ENCODE data around the gene MROH2A.

MROH2A gene

DNA sequence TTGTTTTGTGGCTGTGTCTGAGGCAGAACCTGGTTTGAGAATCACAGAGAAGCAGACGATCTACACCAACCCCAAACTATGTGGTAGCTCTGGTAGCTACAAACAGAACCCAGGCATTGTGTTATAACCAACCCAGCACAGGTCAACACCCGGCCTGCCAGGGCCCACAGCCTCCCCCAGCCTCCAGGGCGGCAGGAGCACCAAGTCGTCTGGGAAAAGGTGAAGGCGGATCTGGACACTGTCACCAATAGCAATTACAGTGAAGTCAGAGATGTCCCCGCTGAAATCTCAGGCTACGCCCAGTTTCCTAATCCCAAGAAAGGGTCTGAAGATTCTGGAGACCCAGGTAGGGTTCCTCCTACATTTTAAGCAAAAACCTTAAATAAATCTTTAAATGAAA lies 72.6 kb downstream of the MROH2A start:
- no peaks in the 10 kb centered on the region for H3K27me3 ChIP-seq (ENCODE audit: insufficient read depth, low read length)
- H3K36me3 ChIP-seq (ENCODE audit: control insufficient read depth in 1 of 2, insufficient read depth in 2 of 2, low read length in 2 of 2), result peaks cover 44 to 45% of the 10 kb centered on the region in 2 experiments
- no peak for DNase-seq
- no peak overlapping the region for H3K4ac ChIP-seq (ENCODE audit: low read depth, low read length)
- no peak overlapping the region for H3K4me3 ChIP-seq (ENCODE audit: low read depth, low read length)
- H3K9ac ChIP-seq (ENCODE audit: low read length), result no peak overlapping the region
- no peak overlapping the region for H4K91ac ChIP-seq (ENCODE audit: low read depth, low read length)
- H4K8ac ChIP-seq (ENCODE audit: low read depth, low read length), result no peak overlapping the region
- no peaks in the 10 kb centered on the region for H3K9me3 ChIP-seq (ENCODE audit: insufficient read depth, low read depth, low read length)
- no peak overlapping the region for H3K18ac ChIP-seq (ENCODE audit: low read length)
- peaks cover 10% of the 10 kb centered on the region for H3K79me2 ChIP-seq (ENCODE audit: control insufficient read depth, insufficient read depth, low read length, poor library complexity)
- H2BK5ac ChIP-seq (ENCODE audit: low read depth, low read length, poor library complexity), result no peak overlapping the region
- H3K4me1 ChIP-seq (ENCODE audit: control insufficient read depth in 1 of 2, insufficient read depth in 2 of 2, low read length in 2 of 2), result peaks cover 2 to 3% of the 10 kb centered on the region in 2 experiments
- H2BK120ac ChIP-seq (ENCODE audit: insufficient read depth, low read length, poor library complexity), result no peak overlapping the region
- H3K27ac ChIP-seq (ENCODE audit: low read depth, low read length), result no peak overlapping the region
- no peak overlapping the region for H3K14ac ChIP-seq (ENCODE audit: low read length)
- H2BK12ac ChIP-seq (ENCODE audit: low read length), result no peak overlapping the region
- WGBS (ENCODE audit: extremely low coverage, insufficient coverage, insufficient read length), result no CpG with 5 or more reads among the region's 7 CpGs
- no peak overlapping the region for H3K4me2 ChIP-seq (ENCODE audit: low read length)
- no peak overlapping the region for H4K12ac ChIP-seq (ENCODE audit: low read depth, low read length)
- H3K79me1 ChIP-seq (ENCODE audit: low read length), result peaks cover 8% of the 10 kb centered on the region
- no peak overlapping the region for H2AFZ ChIP-seq (ENCODE audit: insufficient read depth, low read length, poor library complexity)
- no peak overlapping the region for H2AK5ac ChIP-seq (ENCODE audit: low read length)
- H3K23ac ChIP-seq (ENCODE audit: low read length), result no peak overlapping the region

DNA sequence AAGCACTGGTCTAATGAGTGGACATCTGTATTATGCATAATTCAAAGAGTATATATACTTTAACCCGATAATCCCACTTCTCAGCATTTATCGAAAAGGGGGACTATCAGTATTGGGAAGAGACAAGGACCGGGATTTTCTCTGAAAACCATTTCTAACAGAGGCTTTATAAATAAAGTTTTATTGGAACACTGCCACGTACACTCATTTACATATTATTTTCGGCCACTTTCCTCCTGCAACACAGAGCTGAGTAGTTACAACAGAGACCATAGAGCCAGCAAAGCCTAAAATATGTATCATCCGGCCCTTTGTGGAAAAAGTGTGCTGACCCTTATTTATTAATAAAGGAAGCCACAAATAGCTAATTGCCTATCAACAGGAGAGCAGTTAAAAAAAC lies 73.0 kb downstream of the MROH2A start:
- WGBS (ENCODE audit: extremely low coverage, insufficient coverage, insufficient read length), result no CpG with 5 or more reads among the region's 6 CpGs
- no peak overlapping the region for H4K12ac ChIP-seq (ENCODE audit: low read depth, low read length)
- H3K4me2 ChIP-seq (ENCODE audit: low read length), result no peak overlapping the region
- no peak overlapping the region for H2BK120ac ChIP-seq (ENCODE audit: insufficient read depth, low read length, poor library complexity)
- H3K9me3 ChIP-seq (ENCODE audit: insufficient read depth, low read depth, low read length), result no peaks in the 10 kb centered on the region
- H2AFZ ChIP-seq (ENCODE audit: insufficient read depth, low read length, poor library complexity), result no peak overlapping the region
- no peak overlapping the region for H4K91ac ChIP-seq (ENCODE audit: low read depth, low read length)
- no peak overlapping the region for H4K8ac ChIP-seq (ENCODE audit: low read depth, low read length)
- no peak overlapping the region for H3K18ac ChIP-seq (ENCODE audit: low read length)
- DNase-seq, result no peak
- H3K36me3 ChIP-seq (ENCODE audit: control insufficient read depth in 1 of 2, insufficient read depth in 2 of 2, low read length in 2 of 2), result peaks cover 43 to 45% of the 10 kb centered on the region in 2 experiments
- H3K4me1 ChIP-seq (ENCODE audit: control insufficient read depth in 1 of 2, insufficient read depth in 2 of 2, low read length in 2 of 2), result peaks cover 2 to 3% of the 10 kb centered on the region in 2 experiments
- H3K14ac ChIP-seq (ENCODE audit: low read length), result no peak overlapping the region
- H3K23ac ChIP-seq (ENCODE audit: low read length), result no peak overlapping the region
- no peak overlapping the region for H2BK12ac ChIP-seq (ENCODE audit: low read length)
- H3K9ac ChIP-seq (ENCODE audit: low read length), result no peak overlapping the region
- no peaks in the 10 kb centered on the region for H3K27me3 ChIP-seq (ENCODE audit: insufficient read depth, low read length)
- H2BK5ac ChIP-seq (ENCODE audit: low read depth, low read length, poor library complexity), result no peak overlapping the region
- H3K79me2 ChIP-seq (ENCODE audit: control insufficient read depth, insufficient read depth, low read length, poor library complexity), result peaks cover 10% of the 10 kb centered on the region
- H3K79me1 ChIP-seq (ENCODE audit: low read length), result peaks cover 8% of the 10 kb centered on the region
- no peak overlapping the region for H3K4me3 ChIP-seq (ENCODE audit: low read depth, low read length)
- H3K4ac ChIP-seq (ENCODE audit: low read depth, low read length), result no peak overlapping the region
- no peak overlapping the region for H3K27ac ChIP-seq (ENCODE audit: low read depth, low read length)
- no peak overlapping the region for H2AK5ac ChIP-seq (ENCODE audit: low read length)

DNA sequence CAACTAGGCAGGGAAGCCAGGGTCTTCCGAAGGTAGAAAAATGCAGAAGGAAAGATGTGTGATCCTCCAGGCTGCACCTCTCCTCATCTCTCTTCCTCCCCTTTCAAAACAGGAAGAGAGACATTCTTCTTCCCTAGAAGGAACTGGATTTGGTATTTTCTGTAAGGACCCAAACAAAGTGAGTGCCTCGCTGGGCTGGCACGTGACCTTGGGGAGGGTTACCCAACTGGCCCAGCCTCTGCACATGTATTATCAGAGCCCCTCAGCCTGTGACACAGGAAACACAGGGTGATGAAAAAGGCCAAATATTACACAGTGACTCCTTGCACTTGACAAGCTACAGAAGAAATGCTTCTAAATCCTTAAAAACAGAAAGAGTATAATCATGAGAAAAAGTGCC lies 73.9 kb downstream of the MROH2A start:
- H3K4me1 ChIP-seq (ENCODE audit: control insufficient read depth in 1 of 2, insufficient read depth in 2 of 2, low read length in 2 of 2), result peaks cover 2 to 3% of the 10 kb centered on the region in 2 experiments
- no peak for DNase-seq
- peaks cover 8% of the 10 kb centered on the region for H3K79me1 ChIP-seq (ENCODE audit: low read length)
- H2BK120ac ChIP-seq (ENCODE audit: insufficient read depth, low read length, poor library complexity), result no peak overlapping the region
- H4K12ac ChIP-seq (ENCODE audit: low read depth, low read length), result no peak overlapping the region
- H3K4me2 ChIP-seq (ENCODE audit: low read length), result no peak overlapping the region
- H3K9me3 ChIP-seq (ENCODE audit: insufficient read depth, low read depth, low read length), result no peaks in the 10 kb centered on the region
- H3K79me2 ChIP-seq (ENCODE audit: control insufficient read depth, insufficient read depth, low read length, poor library complexity), result peaks cover 10% of the 10 kb centered on the region
- no peak overlapping the region for H2AK5ac ChIP-seq (ENCODE audit: low read length)
- H4K91ac ChIP-seq (ENCODE audit: low read depth, low read length), result no peak overlapping the region
- H3K27me3 ChIP-seq (ENCODE audit: insufficient read depth, low read length), result no peaks in the 10 kb centered on the region
- no peak overlapping the region for H3K9ac ChIP-seq (ENCODE audit: low read length)
- no CpG with 5 or more reads among the region's 3 CpGs for WGBS (ENCODE audit: extremely low coverage, insufficient coverage, insufficient read length)
- no peak overlapping the region for H2AFZ ChIP-seq (ENCODE audit: insufficient read depth, low read length, poor library complexity)
- no peak overlapping the region for H3K27ac ChIP-seq (ENCODE audit: low read depth, low read length)
- H2BK12ac ChIP-seq (ENCODE audit: low read length), result no peak overlapping the region
- no peak overlapping the region for H3K14ac ChIP-seq (ENCODE audit: low read length)
- no peak overlapping the region for H3K4me3 ChIP-seq (ENCODE audit: low read depth, low read length)
- H3K18ac ChIP-seq (ENCODE audit: low read length), result no peak overlapping the region
- H3K4ac ChIP-seq (ENCODE audit: low read depth, low read length), result no peak overlapping the region
- H3K23ac ChIP-seq (ENCODE audit: low read length), result no peak overlapping the region
- H2BK5ac ChIP-seq (ENCODE audit: low read depth, low read length, poor library complexity), result no peak overlapping the region
- no peak overlapping the region for H4K8ac ChIP-seq (ENCODE audit: low read depth, low read length)
- peaks cover 34 to 36% of the 10 kb centered on the region in 2 experiments for H3K36me3 ChIP-seq (ENCODE audit: control insufficient read depth in 1 of 2, insufficient read depth in 2 of 2, low read length in 2 of 2)

DNA sequence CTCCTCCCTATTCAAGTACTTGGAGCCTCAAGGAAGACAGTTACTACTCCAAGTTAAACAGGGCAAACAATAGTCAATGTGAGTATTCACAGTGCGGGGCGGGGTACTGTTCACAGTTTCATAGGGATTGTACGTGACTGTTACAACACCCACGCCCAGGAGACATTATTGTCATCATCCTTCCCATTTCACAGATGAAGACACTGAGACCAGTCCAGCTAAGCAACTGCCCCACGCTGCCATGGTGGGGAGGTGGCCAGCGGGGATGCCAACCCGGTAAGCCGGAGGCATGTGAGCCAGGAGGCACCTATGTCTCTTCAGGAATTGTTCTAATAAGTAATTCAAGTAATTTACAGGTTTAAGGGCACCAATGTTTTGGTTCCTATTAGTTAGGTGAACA lies 75.2 kb downstream of the MROH2A start:
- no CpG with 5 or more reads among the region's 8 CpGs for WGBS (ENCODE audit: extremely low coverage, insufficient coverage, insufficient read length)
- Histone ChIP-seq H4K12ac (ENCODE audit: low read depth, low read length) (no peak overlapping the region), H2AK5ac (ENCODE audit: low read length) (no peak overlapping the region), H3K9ac (ENCODE audit: low read length) (peak overlapping the region; percentile 41), H3K18ac (ENCODE audit: low read length) (no peak overlapping the region), H3K79me2 (ENCODE audit: control insufficient read depth, insufficient read depth, low read length, poor library complexity) (peaks cover 10% of the 10 kb centered on the region), H4K91ac (ENCODE audit: low read depth, low read length) (no peak overlapping the region), H3K4ac (ENCODE audit: low read depth, low read length) (peak overlapping the region; percentile 89), H3K14ac (ENCODE audit: low read length) (peak overlapping the region; percentile 17), H2AFZ (ENCODE audit: insufficient read depth, low read length, poor library complexity) (no peak overlapping the region), H3K27me3 (ENCODE audit: insufficient read depth, low read length) (no peaks in the 10 kb centered on the region), H3K27ac (ENCODE audit: low read depth, low read length) (no peak overlapping the region), H3K23ac (ENCODE audit: low read length) (no peak overlapping the region), H3K4me2 (ENCODE audit: low read length) (peak overlapping the region; percentile 89), H3K79me1 (ENCODE audit: low read length) (peaks cover 8% of the 10 kb centered on the region), H3K4me3 (ENCODE audit: low read depth, low read length) (peak overlapping the region; percentile 69), H2BK12ac (ENCODE audit: low read length) (no peak overlapping the region), H3K36me3 (ENCODE audit: control insufficient read depth in 1 of 2, insufficient read depth in 2 of 2, low read length in 2 of 2) (peaks cover 23 to 25% of the 10 kb centered on the region in 2 experiments), H3K9me3 (ENCODE audit: insufficient read depth, low read depth, low read length) (no peaks in the 10 kb centered on the region), H2BK5ac (ENCODE audit: low read depth, low read length, poor library complexity) (no peak overlapping the region), H2BK120ac (ENCODE audit: insufficient read depth, low read length, poor library complexity) (no peak overlapping the region), H3K4me1 (ENCODE audit: control insufficient read depth in 1 of 2, insufficient read depth in 2 of 2, low read length in 2 of 2) (peaks cover 2 to 3% of the 10 kb centered on the region in 2 experiments), H4K8ac (ENCODE audit: low read depth, low read length) (no peak overlapping the region)
- no peak for DNase-seq
